ENCODE measurements around the gene RAB30.

GRCh38 chr11:83054001-83054400, 17.7 kb downstream of the RAB30 start:
- TF ChIP-seq YY1 (IDR thresholded peaks at IDR 0.05; ENCODE audit: insufficient read depth, insufficient read length) (no peak), ZNF274 (IDR thresholded peaks at IDR 0.05; ENCODE audit: low read depth, low read length) (no peak)

Data from NT2/D1 (cell line).